Dendritic cell treated with granulocyte-macrophage colony-stimulating factor and Interleukin-4, amounts not matched to agents 40 ng/mL and 50 ng/mL, for 4 days (primary cell): ENCODE results near the gene PTBP3.

Source experiments
- H3K27ac Mint-ChIP-seq: one replicate; pipeline ENCODE4 v1.8.0; 2022; ENCODE audit warnings: mild to moderate bottlenecking, mixed read lengths
- H3K27me3 Mint-ChIP-seq: one replicate; pipeline ENCODE4 v1.8.0; 2022; ENCODE audit warnings: mild to moderate bottlenecking, mixed read lengths
- H3K36me3 Mint-ChIP-seq: one replicate; pipeline ENCODE4 v1.8.0; 2022; ENCODE audit warnings: low read depth, mixed read lengths
- H3K4me1 Mint-ChIP-seq: one replicate; pipeline ENCODE4 v1.8.0; 2022; ENCODE audit warnings: low read depth, mixed read lengths
- H3K4me3 Mint-ChIP-seq: one replicate; pipeline ENCODE4 v1.8.0; 2022; ENCODE audit warnings: mild to moderate bottlenecking, moderate library complexity, mixed read lengths
- H3K9me3 Mint-ChIP-seq: one replicate; pipeline ENCODE4 v1.8.0; 2022; ENCODE audit warnings: mixed read lengths
- intact Hi-C: fragments of 100-400 bp; cut with micrococcal nuclease; formaldehyde crosslinking; loops from one replicate; pipeline ENCODE4 v1.15.0; 2022

The PTBP3 gene

DNA sequence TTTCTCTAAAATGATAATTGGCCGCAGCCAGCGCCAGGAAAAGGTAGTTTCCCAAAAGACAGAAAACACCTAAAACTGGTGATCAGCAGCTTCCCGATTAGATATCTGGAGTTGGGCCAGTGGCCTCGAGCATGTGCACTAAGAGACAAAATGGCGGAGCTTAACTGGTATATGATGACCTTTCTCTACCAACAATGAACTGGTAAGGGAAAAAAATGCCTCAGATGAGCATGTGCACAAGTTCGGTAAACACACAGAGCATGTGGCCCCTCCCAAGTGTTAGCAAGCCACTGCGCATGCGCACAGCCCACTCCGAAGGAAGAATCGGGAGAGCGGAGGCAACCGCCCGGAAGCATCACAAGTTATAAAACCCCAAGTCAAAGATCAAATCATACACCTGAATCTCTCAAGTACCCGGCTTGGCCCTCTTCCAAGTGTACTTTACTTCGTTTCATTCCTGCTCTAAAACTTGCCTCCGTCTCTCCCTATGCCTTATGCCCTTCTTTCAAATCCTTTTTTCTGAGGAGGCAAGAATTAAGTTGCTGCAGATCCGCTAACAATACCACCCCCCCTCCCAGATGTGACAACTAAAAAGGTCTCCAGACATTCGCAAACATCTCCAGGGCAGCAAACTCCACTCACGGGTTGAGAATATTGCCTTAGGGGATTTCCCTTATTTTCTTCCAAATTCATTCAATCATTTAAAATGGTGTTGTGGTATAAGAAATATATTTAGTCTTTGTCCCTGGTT, 15.0 kb upstream of the PTBP3 start:
- H3K36me3 Mint-ChIP-seq = no peaks in the 10 kb centered on the region
- H3K4me3 Mint-ChIP-seq = peak overlapping the region; percentile 67
- peaks cover 12% of the 10 kb centered on the region for H3K4me1 Mint-ChIP-seq
- intact Hi-C loops = no loop called here
- H3K9me3 Mint-ChIP-seq = peaks cover 7% of the 10 kb centered on the region
- H3K27ac Mint-ChIP-seq = peak overlapping the region; percentile 38
- peaks cover 6% of the 10 kb centered on the region for H3K27me3 Mint-ChIP-seq

DNA sequence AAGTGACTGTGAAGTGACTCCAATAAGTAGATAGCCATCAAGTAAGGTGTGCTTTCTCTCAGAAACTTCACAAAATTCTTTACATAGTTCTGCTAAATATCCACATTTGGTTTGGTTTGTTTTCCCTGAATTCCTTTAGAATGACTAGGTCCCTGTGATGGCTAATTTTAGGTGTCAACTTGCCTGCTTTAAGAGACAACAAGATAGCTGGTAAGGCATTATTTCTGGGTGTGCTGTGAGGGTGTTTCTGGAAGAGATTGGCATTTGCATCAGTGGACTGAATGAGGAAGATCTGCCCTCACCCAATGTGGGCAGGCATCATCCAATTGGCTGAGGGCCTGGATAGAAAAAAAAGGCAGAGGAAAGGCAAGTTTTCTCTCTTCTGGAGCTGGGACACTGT, 8.3 kb upstream of the PTBP3 start:
- H3K27ac Mint-ChIP-seq = no peak overlapping the region
- peaks cover 3% of the 10 kb centered on the region for H3K27me3 Mint-ChIP-seq
- peaks cover 7% of the 10 kb centered on the region for H3K9me3 Mint-ChIP-seq
- no peaks in the 10 kb centered on the region for H3K36me3 Mint-ChIP-seq
- intact Hi-C loops = no loop called here
- H3K4me3 Mint-ChIP-seq = no peak overlapping the region
- H3K4me1 Mint-ChIP-seq = no peaks in the 10 kb centered on the region

DNA sequence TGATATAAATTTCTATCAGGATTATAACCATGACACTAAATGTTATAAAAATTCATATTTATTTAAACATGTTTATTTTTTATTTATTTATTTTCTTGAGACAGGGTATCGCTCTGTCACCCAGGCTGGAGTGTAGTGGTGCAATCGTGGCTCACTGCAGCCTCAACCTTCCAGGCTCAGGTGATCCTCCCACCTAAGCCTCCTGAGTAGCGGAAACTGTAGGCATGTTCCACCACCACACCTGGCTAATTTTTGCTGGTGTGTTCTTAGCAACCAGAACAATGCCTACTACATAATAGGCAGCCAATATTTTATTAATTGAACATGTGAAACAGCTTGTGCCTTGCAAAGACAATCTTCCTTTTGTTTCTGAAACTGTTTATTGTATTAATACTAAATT, 6.5 kb upstream of the PTBP3 start:
- Mint-ChIP-seq H3K36me3 (no peaks in the 10 kb centered on the region), H3K4me3 (no peak overlapping the region), H3K27me3 (peaks cover 3% of the 10 kb centered on the region), H3K4me1 (no peaks in the 10 kb centered on the region), H3K9me3 (peaks cover 7% of the 10 kb centered on the region), H3K27ac (no peak overlapping the region)
- intact Hi-C loops = loop anchor here (10.0 kb wide), 1 partner anchor 245 kb away; no protein-coding TSS in a partner anchor

DNA sequence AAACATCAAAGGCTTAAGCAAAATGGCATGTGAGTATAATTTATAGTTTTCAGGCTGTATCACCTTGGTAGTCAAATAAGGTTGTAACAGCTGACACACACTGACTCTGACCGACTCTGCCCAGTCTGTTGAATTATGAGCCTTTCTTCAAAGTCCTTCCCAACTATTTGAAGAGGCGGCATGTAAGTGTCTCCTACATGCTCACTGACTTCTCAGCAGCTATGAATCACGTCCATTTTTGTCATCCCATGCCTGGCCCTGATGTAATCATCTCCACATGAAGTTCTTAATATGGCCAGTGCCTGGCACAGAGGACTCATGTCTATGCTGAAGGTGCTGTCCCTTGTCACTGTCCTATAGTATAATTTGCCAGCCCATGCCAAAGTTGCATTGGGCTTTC, 5.1 kb upstream of the PTBP3 start:
- intact Hi-C loops = loop anchor here (10.0 kb wide), 1 partner anchor 244 kb away; no protein-coding TSS in a partner anchor
- peaks cover 3% of the 10 kb centered on the region for H3K27me3 Mint-ChIP-seq

DNA sequence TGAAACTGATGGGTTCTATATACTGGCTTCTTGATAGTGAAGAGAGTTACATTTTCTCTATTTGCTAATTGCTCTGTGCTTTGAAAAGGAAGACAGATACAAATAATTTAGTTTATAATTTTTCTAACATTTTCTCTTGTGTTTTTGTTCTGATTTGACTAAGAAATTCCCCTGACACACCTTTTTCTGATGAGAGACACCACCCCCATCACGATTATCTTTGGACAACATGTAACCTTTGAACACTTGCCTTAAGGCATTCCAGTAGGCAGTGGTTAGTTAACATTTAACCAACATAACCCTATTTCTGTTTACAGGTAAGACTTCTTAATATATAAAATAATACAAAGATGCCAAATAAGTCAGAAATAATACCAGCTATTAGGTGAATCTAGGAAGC, 4.1 kb upstream of the PTBP3 start:
- Mint-ChIP-seq H3K36me3 (peaks cover 9% of the 10 kb centered on the region), H3K4me3 (no peak overlapping the region), H3K9me3 (no peaks in the 10 kb centered on the region), H3K27me3 (peaks cover 3% of the 10 kb centered on the region), H3K4me1 (peaks cover 7% of the 10 kb centered on the region), H3K27ac (no peak overlapping the region)
- intact Hi-C loops = loop anchor here (10.0 kb wide), 1 partner anchor 243 kb away; no protein-coding TSS in a partner anchor

More for the DNA sequence above, 5.1 kb upstream of the PTBP3 start:
- Mint-ChIP-seq H3K9me3 (no peaks in the 10 kb centered on the region), H3K4me3 (no peak overlapping the region), H3K27ac (no peak overlapping the region), H3K4me1 (peaks cover 7% of the 10 kb centered on the region), H3K36me3 (no peaks in the 10 kb centered on the region)

DNA sequence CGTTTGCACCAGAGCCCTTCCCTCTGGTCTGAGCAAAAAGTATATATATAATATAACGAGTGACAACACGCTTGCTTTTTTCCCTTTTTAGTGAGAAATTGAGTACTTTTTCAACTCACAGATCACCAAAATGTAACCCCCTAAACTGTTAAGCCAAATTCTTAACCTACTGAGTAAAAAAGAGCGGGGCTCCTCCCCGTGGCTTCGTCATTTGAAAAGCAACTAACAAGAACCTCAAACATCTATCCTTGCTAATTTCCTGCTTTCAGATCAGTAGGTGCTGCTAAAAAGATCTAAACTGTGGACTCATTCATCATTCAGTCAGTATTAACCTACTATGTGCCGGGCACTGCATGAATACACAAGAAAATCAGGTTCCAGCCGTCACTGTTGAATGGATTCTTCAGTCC, 1.0 kb upstream of the PTBP3 start:
- Mint-ChIP-seq H3K4me3 (peak overlapping the region; percentile 86), H3K36me3 (peaks cover 11% of the 10 kb centered on the region), H3K4me1 (peaks cover 16% of the 10 kb centered on the region), H3K27me3 (peaks cover 3% of the 10 kb centered on the region), H3K9me3 (no peaks in the 10 kb centered on the region), H3K27ac (peak overlapping the region; percentile 85)
- intact Hi-C loops = loop anchor here (10.0 kb wide), 1 partner anchor 240 kb away; no protein-coding TSS in a partner anchor

DNA sequence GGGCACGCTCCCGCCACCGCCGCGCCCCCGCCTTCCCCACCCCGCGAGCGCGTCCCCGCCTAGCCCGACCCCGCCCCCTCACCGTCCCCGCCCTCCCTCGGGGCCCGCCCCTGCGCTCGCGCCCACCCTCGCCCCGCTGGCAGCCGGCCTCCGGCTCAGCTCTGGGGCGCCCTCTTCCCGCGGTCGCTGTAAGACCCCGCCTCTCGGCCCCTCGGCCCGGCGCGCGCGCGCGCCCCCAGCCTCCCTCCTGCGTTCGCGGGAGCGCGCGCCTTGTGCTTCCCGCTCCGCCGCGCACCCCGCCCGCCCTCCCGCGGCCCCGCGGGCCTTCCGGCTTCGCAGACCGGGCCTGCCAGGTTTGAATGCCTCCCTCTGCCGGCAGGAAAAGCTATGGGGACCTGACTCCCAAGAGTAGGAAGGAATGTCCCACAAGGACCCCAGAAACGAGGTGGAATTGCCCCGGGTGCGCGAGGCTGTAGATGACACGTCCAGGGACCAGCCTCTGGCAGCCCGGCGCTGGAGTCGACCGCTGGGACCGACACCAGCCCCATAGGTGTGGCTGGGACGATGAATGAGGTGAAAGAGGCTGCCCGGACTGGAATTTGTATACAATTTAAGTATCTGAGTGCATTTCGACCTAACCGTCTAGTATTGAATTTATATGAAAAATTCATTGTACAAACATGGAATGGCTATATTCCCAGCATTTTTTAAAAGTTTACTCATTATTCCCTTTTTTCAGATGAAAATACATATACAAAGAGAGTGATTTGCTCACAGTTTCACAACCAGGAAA, 416 bp upstream of the PTBP3 start:
- Mint-ChIP-seq H3K36me3 (peaks cover 11% of the 10 kb centered on the region), H3K27ac (peak overlapping the region; percentile 85), H3K9me3 (no peaks in the 10 kb centered on the region), H3K27me3 (peaks cover 3% of the 10 kb centered on the region), H3K4me3 (peak overlapping the region; percentile 86), H3K4me1 (peaks cover 17% of the 10 kb centered on the region)
- intact Hi-C loops = loop anchor here (2.0 to 10.0 kb wide), 2 partner anchors 239 to 437 kb away; partner anchors contain the start of gene UGCG

DNA sequence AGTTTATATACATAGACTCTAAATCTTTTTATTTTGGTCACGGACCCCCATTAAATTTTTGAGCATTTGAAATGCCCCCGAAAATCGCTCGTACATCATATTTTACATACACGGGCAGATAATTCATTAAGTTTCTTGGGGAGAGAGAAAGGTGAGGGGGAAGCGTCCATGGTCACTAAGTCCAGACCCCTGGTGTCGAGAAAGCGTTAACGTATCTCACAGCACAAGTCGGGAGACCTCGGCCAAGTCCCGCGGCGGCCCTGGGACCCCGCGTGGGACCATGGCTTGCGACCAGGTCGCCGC, 794 bp downstream of the PTBP3 start:
- Mint-ChIP-seq H3K36me3 (peaks cover 17% of the 10 kb centered on the region), H3K9me3 (no peaks in the 10 kb centered on the region), H3K4me3 (peak overlapping the region; percentile 85), H3K27ac (peak overlapping the region; percentile 85), H3K4me1 (peaks cover 25% of the 10 kb centered on the region), H3K27me3 (peaks cover 3% of the 10 kb centered on the region)
- intact Hi-C loops = loop anchor here (2.0 to 10.0 kb wide), 2 partner anchors 238 to 436 kb away; partner anchors contain the start of gene UGCG

DNA sequence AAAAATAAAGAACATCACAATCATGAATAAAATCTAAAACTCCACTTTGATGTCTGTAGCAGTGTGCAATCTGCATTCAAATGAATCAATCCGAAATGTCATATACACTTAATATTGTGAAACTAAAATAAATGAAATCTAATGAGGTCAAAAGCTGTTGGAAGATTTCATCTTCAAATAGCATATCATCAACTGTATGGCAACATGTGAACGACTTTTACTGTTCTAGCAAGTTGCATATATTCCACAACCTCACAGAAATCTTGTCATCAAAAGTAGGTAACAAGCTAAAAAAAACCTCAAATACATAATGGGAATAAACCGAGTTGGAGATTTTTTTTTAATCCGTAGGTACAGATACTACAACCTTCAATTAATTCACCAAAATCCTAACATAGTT, 1.2 kb downstream of the PTBP3 start:
- Mint-ChIP-seq H3K27me3 (peaks cover 3% of the 10 kb centered on the region), H3K27ac (peak overlapping the region; percentile 85), H3K4me1 (peaks cover 25% of the 10 kb centered on the region), H3K9me3 (no peaks in the 10 kb centered on the region), H3K4me3 (peak overlapping the region; percentile 85), H3K36me3 (peaks cover 17% of the 10 kb centered on the region)
- intact Hi-C loops = loop anchor here (2.0 to 10.0 kb wide), 2 partner anchors 237 to 435 kb away; partner anchors contain the start of gene UGCG

DNA sequence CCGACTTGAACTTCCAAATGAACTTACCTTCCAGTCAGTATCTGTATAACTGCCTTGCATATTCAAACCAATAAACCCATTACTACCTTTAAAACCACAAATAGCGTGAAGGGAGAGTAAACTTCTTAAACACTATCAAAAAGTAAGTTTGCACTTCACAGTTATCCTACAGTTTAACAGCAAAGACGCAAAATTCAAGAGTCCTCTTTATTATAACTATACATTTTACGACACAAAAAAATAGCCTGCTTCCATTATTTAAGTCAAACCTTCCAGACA, 1.8 kb downstream of the PTBP3 start:
- Mint-ChIP-seq H3K9me3 (no peaks in the 10 kb centered on the region), H3K27ac (peak overlapping the region; percentile 71), H3K4me3 (peak overlapping the region; percentile 85), H3K27me3 (no peaks in the 10 kb centered on the region), H3K36me3 (peaks cover 17% of the 10 kb centered on the region), H3K4me1 (peaks cover 25% of the 10 kb centered on the region)
- intact Hi-C loops = loop anchor here (10.0 kb wide), 1 partner anchor 237 kb away; no protein-coding TSS in a partner anchor

DNA sequence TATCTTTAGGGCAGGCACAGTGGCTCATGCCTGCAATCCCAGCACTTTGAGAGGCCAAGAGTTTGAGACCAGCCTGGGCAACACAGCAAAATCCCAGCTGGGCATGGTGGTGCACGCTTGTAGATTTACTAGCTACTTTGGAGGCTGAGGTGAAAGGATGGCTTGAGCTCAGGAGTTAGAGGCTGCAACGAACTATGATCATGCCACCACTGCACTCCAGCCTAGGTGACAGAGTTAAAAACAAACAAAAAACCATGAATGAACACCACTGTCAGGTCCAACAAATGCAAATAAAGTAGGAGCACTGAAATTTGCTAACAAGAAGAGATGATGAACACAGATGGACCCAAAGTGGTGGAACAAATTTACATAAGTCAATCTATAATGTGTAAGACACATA, 4.9 kb downstream of the PTBP3 start:
- Mint-ChIP-seq H3K9me3 (no peaks in the 10 kb centered on the region), H3K27ac (peak overlapping the region; percentile 28), H3K4me1 (peaks cover 42% of the 10 kb centered on the region), H3K27me3 (no peaks in the 10 kb centered on the region), H3K4me3 (no peak overlapping the region), H3K36me3 (peaks cover 27% of the 10 kb centered on the region)
- intact Hi-C loops = no loop called here

DNA sequence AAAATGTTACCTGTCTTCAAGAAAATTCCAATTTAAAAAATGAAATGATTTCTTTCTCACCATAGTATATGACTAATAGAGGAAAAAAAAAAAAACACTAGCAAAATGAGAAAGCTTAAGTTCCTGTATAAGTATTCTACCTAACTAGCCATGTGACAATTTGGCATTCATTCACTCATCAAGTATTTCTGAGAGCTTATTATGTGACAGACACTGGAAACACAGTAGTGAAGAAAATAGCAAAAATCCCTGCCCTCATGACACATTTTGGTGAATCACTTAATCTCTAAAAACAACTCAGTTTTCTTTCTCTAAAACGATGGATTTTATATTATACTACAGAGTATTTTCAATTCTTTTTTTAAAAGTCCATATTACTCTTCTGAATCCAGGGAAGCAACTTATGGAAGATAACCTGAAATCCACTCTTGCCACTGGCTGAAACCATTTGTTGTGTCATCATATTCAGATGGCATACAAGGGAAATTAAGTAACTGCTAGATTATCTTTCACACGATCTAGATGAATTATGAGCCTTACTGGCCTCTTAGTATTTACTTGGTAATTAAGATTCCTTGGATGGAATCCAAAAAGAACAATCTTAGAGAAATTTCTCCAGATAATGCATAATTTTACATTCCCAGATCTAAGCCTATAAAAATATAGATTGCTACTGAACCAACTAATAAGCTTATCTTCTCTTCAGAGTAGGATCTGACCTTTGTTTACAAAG, 5.5 kb downstream of the PTBP3 start:
- Mint-ChIP-seq H3K27ac (no peak overlapping the region), H3K4me1 (peaks cover 49% of the 10 kb centered on the region), H3K27me3 (no peaks in the 10 kb centered on the region), H3K9me3 (no peaks in the 10 kb centered on the region), H3K4me3 (no peak overlapping the region), H3K36me3 (peaks cover 27% of the 10 kb centered on the region)
- intact Hi-C loops = no loop called here

DNA sequence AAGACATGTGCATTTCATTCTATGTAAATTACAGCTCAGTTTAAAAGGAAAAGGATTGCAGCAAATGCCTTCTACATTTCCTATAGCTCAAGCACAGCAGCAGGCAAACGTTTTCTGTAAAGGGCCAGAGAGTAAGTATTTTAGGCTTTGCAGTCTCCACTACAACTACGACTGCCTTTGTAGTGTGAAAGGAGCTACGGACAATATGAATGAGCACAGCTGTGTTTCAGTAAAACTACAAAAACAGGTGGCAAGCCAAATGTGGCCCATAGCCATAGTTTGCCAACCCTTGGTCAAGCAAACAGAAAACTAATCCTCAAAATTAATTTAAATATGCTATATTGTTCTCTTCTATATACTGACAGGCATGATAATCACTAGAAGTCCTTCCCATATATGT, 7.2 kb downstream of the PTBP3 start:
- Mint-ChIP-seq H3K27me3 (no peaks in the 10 kb centered on the region), H3K4me3 (no peak overlapping the region), H3K27ac (no peak overlapping the region), H3K4me1 (peaks cover 65% of the 10 kb centered on the region), H3K36me3 (peaks cover 27% of the 10 kb centered on the region), H3K9me3 (no peaks in the 10 kb centered on the region)
- intact Hi-C loops = no loop called here

DNA sequence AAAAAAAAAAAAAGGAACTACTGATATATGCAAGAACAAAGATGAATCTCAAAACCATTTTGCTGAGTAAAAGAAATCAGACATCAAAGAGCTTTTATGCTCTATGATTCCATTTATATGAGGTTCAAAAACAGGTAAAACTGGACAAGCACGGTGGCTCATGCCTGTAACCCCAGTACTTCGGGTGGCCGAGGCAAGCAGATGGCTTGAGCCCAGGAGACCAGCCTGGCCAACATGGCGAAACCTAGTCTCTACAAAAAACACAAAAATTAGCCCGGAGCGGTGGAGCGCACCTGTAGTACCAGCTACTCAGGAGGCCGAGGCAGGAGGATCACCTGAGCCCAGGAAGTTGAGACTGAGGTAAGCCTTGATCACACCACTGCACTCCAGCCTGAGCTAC, 7.8 kb downstream of the PTBP3 start:
- Mint-ChIP-seq H3K36me3 (peaks cover 27% of the 10 kb centered on the region), H3K4me3 (no peak overlapping the region), H3K27me3 (no peaks in the 10 kb centered on the region), H3K9me3 (no peaks in the 10 kb centered on the region), H3K27ac (peak overlapping the region; percentile 22), H3K4me1 (peaks cover 66% of the 10 kb centered on the region)
- intact Hi-C loops = no loop called here
